Jurkat, Clone E6-1 (cell line): ENCODE measurements around the gene DAND5. TPM values are rescaled to one million over a fixed set of nuclear protein-coding genes. Genes with fewer than 3 reads are reported as not detected.

Experiments
- DNase-seq: peaks from one replicate; pipeline ENCODE4 v3.0.0-alpha.2; 2011; ENCODE audit warnings: low read depth, low spot score
- H3K4me3 ChIP-seq: 2 replicates; pipeline ENCODE4 v1.5.1; 2011; ENCODE audit warnings: mild to moderate bottlenecking, low read length, control low read depth, moderate library complexity
- polyA plus RNA-seq: library from polyadenylated mRNA; unstranded; fragments of >200 nt; gene quantifications from one replicate; pipeline ENCODE4 v1.2.1, GENCODE V29; 2012; ENCODE audit warnings: missing spikeins; ENCODE audit not compliant: insufficient read length, insufficient read depth

Gene DAND5
- polyA plus RNA-seq = not detected

GRCh38 chr19:12969292-12969988, at the start of gene DAND5:
Gene DAND5 (plus strand): TSS chr19:12969576. CDS start chr19:12969661, 85 bp downstream.
- DNase-seq = no peak
- H3K4me3 ChIP-seq = no peak within 1 kb of the TSS

GRCh38 chr19:12921047-12921446, 48.3 kb upstream of the DAND5 start:
- H3K4me3 ChIP-seq = no peak overlapping the region
- no peak for DNase-seq

GRCh38 chr19:12922959-12923358, 46.4 kb upstream of the DAND5 start:
- DNase-seq = no peak
- H3K4me3 ChIP-seq = no peak overlapping the region

- DNase-seq = no peak
- no peak overlapping the region for H3K4me3 ChIP-seq
Measured at GRCh38 chr19:12924621-12925310, 44.6 kb upstream of the DAND5 start.

- no peak for DNase-seq
Measured at GRCh38 chr19:12930002-12930645, 39.3 kb upstream of the DAND5 start.

GRCh38 chr19:12932392-12933286, 36.7 kb upstream of the DAND5 start:
- no peak for DNase-seq
- H3K4me3 ChIP-seq = peak overlapping the region; percentile 99

More at GRCh38 chr19:12930002-12930645, 39.3 kb upstream of the DAND5 start:
- no peak overlapping the region for H3K4me3 ChIP-seq

GRCh38 chr19:12933287-12934072, 35.9 kb upstream of the DAND5 start, which contains the start of gene FARSA:
Gene FARSA (minus strand): TSS chr19:12933711. CDS start chr19:12933696, 15 bp downstream.
- peak within 1 kb of the TSS; percentile 99 for H3K4me3 ChIP-seq

GRCh38 chr19:12935071-12935470, 34.3 kb upstream of the DAND5 start:
- no peak for DNase-seq
- no peak overlapping the region for H3K4me3 ChIP-seq

More at GRCh38 chr19:12933287-12934072, 35.9 kb upstream of the DAND5 start, which contains the start of gene FARSA:
- DNase-seq = peak; percentile 90

- DNase-seq = peak; percentile 68
- H3K4me3 ChIP-seq = peak overlapping the region; percentile 81
Measured at GRCh38 chr19:12936582-12936981, 32.8 kb upstream of the DAND5 start.

GRCh38 chr19:12937093-12937926, 32.1 kb upstream of the DAND5 start:
- peak; percentile 97 for DNase-seq
- peak overlapping the region; percentile 81 for H3K4me3 ChIP-seq

- DNase-seq = peak; percentile 99
- peak within 1 kb of the TSS; percentile 81 for H3K4me3 ChIP-seq
Measured at GRCh38 chr19:12937927-12938778, 31.2 kb upstream of the DAND5 start, which contains the start of gene CALR. Gene CALR (plus strand): TSS chr19:12938609. CDS start chr19:12938680, 71 bp downstream.

GRCh38 chr19:12938779-12939601, 30.4 kb upstream of the DAND5 start:
- peak overlapping the region; percentile 81 for H3K4me3 ChIP-seq
- no peak for DNase-seq

- peak overlapping the region; percentile 81 for H3K4me3 ChIP-seq
- no peak for DNase-seq
Measured at GRCh38 chr19:12939975-12940423, 29.4 kb upstream of the DAND5 start.

GRCh38 chr19:12940897-12941296, 28.5 kb upstream of the DAND5 start:
- DNase-seq = no peak

GRCh38 chr19:12943437-12944044, 25.8 kb upstream of the DAND5 start:
- DNase-seq = no peak
- H3K4me3 ChIP-seq = no peak overlapping the region

More at GRCh38 chr19:12940897-12941296, 28.5 kb upstream of the DAND5 start:
- H3K4me3 ChIP-seq = peak overlapping the region; percentile 81
